Measurements from ENCODE around the gene OSBPL6. TPM values are rescaled to one million over a fixed set of nuclear protein-coding genes. Genes with fewer than 3 reads are reported as not detected.

The OSBPL6 gene
- total RNA-seq, 1 experiment from 2014 or later, result 4.6 TPM

- Mint-ChIP-seq H3K4me1 (no peaks in the 10 kb centered on the region), H3K27me3 (ENCODE audit: low read depth) (no peaks in the 10 kb centered on the region; the same call in 1 of the 2 replicates), H3K27ac (no peak overlapping the region), H3K36me3 (ENCODE audit: insufficient read depth in 1 of 3, low read depth in 3 of 3) (peaks cover 8 to 13% (median 10%) of the 10 kb centered on the region in 3 experiments; a peak in 5 of 7 replicates), H3K4me3 (no peak overlapping the region), H3K9me3 (peaks cover 12 to 13% of the 10 kb centered on the region in 2 experiments; a peak in 2 of 5 replicates)
- H3K56ac ChIP-seq (ENCODE audit: insufficient read length, low read depth, low read length), result no peak overlapping the region
- no peaks in the 10 kb centered on the region for H3K9me3 ChIP-seq (ENCODE audit: control insufficient read depth, low read depth, low read length)
- DNase-seq, result no peak
- WGBS (ENCODE audit: extremely low coverage, insufficient read length, low lambda C conversion rate), result no CpG with 5 or more reads among the region's 4 CpGs
- no peak overlapping the region for H3K18ac ChIP-seq (ENCODE audit: insufficient read length, low read depth, low read length)
- no peak overlapping the region for H2BK15ac ChIP-seq (ENCODE audit: low read depth, low read length)
- H4K20me1 ChIP-seq (ENCODE audit: control insufficient read depth, insufficient read depth, insufficient read length), result no peaks in the 10 kb centered on the region
- H3K4me1 ChIP-seq (ENCODE audit: insufficient read depth, low read length), result no peaks in the 10 kb centered on the region
- no peak overlapping the region for H4K5ac ChIP-seq (ENCODE audit: insufficient read length, low read depth, low read length)
- no peak overlapping the region for H2BK20ac ChIP-seq (ENCODE audit: low read depth, low read length, poor library complexity, severe bottlenecking)
- no peaks in the 10 kb centered on the region for H3K79me2 ChIP-seq (ENCODE audit: insufficient read depth, low read length)
- no peak overlapping the region for H2AK5ac ChIP-seq (ENCODE audit: insufficient read length, low read length)
- no peak overlapping the region for H4K91ac ChIP-seq (ENCODE audit: insufficient read length, low read depth, low read length)
- no peak overlapping the region for H3K27ac ChIP-seq (ENCODE audit: insufficient read length, low read depth, low read length)
- H2BK12ac ChIP-seq (ENCODE audit: insufficient read length, low read depth, low read length), result no peak overlapping the region
- no peak overlapping the region for H3K4ac ChIP-seq (ENCODE audit: low read depth, low read length)
- TF ChIP-seq CTCF (conservative IDR thresholded peaks at IDR 0.05), result no peak
- no peak overlapping the region for H4K8ac ChIP-seq (replicated peaks; ENCODE audit: insufficient read length, low read depth, low read length)
- no peak overlapping the region for H3K14ac ChIP-seq (ENCODE audit: insufficient read depth, low read length)
- no peak overlapping the region for H3K9ac ChIP-seq (ENCODE audit: extremely low read depth, insufficient read length, low read length)
- no peaks in the 10 kb centered on the region for H3K27me3 ChIP-seq (ENCODE audit: insufficient read depth, low read length)
- H3K23ac ChIP-seq (ENCODE audit: insufficient read length, low read depth, low read length), result no peak overlapping the region
- no peak overlapping the region for H2BK120ac ChIP-seq (ENCODE audit: low read depth, low read length, poor library complexity, severe bottlenecking)
- H2BK5ac ChIP-seq (ENCODE audit: insufficient read length, low read length), result no peak overlapping the region
- H3K23me2 ChIP-seq (ENCODE audit: insufficient read length, low read depth, low read length, poor library complexity, severe bottlenecking), result no peaks in the 10 kb centered on the region
- H3T11ph ChIP-seq (ENCODE audit: low read length), result no peak overlapping the region
- no peak overlapping the region for H3K4me2 ChIP-seq (ENCODE audit: insufficient read depth, insufficient read length, low read length)
- H2AFZ ChIP-seq (ENCODE audit: low read length), result no peak overlapping the region
- H3K79me1 ChIP-seq (ENCODE audit: insufficient read depth, low read depth, low read length, poor library complexity, severe bottlenecking), result no peaks in the 10 kb centered on the region
Observed at GRCh38 chr2:178152542-178152941, 41.8 kb upstream of the OSBPL6 start.

All from H9 (cell line).